Activated gamma-delta T cell treated with anti-CD3 and anti-CD28 coated beads, Interleukin-2, amount 50 U/mL, for 16 hours (primary cell): ENCODE data around the gene ABCA5.

Source experiments
- DNase-seq: peaks from one replicate; pipeline ENCODE4 v3.0.0-alpha.2; 2020; ENCODE audit warnings: low read depth

ABCA5 gene, protein sequence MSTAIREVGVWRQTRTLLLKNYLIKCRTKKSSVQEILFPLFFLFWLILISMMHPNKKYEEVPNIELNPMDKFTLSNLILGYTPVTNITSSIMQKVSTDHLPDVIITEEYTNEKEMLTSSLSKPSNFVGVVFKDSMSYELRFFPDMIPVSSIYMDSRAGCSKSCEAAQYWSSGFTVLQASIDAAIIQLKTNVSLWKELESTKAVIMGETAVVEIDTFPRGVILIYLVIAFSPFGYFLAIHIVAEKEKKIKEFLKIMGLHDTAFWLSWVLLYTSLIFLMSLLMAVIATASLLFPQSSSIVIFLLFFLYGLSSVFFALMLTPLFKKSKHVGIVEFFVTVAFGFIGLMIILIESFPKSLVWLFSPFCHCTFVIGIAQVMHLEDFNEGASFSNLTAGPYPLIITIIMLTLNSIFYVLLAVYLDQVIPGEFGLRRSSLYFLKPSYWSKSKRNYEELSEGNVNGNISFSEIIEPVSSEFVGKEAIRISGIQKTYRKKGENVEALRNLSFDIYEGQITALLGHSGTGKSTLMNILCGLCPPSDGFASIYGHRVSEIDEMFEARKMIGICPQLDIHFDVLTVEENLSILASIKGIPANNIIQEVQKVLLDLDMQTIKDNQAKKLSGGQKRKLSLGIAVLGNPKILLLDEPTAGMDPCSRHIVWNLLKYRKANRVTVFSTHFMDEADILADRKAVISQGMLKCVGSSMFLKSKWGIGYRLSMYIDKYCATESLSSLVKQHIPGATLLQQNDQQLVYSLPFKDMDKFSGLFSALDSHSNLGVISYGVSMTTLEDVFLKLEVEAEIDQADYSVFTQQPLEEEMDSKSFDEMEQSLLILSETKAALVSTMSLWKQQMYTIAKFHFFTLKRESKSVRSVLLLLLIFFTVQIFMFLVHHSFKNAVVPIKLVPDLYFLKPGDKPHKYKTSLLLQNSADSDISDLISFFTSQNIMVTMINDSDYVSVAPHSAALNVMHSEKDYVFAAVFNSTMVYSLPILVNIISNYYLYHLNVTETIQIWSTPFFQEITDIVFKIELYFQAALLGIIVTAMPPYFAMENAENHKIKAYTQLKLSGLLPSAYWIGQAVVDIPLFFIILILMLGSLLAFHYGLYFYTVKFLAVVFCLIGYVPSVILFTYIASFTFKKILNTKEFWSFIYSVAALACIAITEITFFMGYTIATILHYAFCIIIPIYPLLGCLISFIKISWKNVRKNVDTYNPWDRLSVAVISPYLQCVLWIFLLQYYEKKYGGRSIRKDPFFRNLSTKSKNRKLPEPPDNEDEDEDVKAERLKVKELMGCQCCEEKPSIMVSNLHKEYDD (N-terminal part only)

DNA sequence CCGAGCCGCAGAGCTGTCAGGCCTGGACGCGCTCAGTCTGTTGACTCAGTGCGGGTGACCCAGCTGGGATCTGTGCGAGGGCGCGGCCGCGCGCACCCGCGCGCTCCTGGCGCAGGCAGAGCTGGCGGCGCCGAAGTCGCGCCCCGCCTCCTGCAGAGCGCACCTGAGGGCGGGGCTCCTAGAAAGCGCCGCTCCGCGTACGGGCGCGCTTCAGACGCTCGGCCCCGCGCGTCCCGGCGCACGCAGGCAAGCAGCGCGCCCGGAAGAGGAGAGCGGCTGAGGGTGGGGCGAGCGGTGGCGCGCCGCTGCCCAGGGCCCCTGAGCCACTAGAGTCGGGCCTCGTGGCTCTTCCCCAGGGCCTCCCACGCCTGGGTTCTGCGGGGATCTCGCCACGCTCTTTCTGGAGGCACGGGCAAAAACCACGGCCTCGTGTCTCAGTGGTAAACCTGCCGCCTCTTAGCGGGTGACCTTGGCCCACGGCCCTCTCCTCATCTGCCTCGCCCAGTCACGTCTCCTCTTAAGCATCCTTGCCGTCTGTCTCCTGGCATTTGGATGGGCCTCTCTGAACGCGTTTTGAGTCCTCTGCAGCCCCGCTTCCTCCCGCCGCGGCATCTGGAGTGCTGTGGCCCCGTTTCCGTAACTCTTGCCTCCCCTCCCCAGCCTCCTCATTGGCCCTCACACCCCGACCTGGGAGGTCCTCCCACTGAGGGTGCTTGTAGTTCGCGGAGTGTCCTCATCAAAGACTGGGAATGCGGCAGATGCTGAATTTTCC is at the start of gene ABCA5:
TSS of gene ABCA5 (minus strand) at position 74 of the 772 bp plus-strand sequence. CDS start 12,718 bp downstream, outside the sequence.
- peak; percentile 75 for DNase-seq

DNA sequence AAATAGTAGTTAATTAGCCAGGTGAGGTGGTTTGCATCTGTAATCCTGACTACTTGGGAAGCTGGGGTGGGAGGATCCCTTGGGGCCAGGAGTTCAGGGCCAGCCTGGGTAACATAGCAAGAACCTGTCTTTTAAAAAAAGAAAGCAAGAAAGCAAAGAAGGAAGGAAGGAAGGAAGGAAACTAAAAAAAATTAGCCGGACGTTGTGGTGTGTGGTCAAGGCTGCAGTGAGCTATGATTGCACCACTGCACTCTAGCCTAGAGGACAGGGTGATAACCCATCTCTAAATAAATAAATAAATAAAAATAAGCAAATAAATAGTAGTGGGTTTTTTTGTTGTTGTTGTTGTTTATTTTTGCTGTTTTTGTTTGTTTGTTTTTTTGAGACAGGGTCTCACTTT is 48.3 kb upstream of the ABCA5 start:
- no peak for DNase-seq

DNA sequence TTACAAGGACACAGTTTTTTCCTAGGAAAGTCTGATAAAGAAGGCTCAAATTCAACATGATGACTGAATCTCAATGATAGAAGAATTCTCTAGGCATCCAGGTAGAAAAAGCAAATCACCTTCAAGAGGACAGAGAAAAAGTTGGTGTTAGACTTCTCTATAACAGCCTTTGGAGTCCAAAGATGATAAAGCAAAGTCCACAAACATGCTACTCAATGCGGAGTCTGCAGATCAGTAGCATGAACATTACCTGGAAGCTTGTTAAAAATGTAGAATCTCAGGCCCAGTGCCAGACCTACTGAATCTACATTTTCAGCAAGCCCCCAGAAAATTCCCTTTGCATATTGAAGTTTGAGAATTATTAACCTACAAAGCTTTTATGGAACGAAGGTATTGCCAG is 46.1 kb upstream of the ABCA5 start:
- no peak for DNase-seq

DNA sequence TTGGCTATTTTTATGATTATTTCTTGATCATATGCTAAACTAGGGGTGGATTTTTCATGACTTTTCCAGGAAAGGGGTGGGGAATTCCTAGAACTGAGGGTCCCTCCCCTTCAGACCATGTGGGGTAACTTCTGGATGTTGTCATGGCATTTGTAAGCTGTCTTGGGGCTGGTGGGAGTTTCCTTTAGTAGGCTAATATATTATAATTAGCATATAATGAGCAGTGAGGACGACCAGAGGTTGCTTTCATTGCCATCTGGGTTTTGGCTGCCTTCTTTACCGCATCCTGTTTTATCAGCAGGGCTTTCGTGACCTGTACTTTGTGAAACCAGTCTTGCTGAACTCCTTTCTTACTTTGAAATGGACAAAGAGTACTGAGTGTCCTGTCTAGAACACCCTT is 40.4 kb upstream of the ABCA5 start:
- no peak for DNase-seq

DNA sequence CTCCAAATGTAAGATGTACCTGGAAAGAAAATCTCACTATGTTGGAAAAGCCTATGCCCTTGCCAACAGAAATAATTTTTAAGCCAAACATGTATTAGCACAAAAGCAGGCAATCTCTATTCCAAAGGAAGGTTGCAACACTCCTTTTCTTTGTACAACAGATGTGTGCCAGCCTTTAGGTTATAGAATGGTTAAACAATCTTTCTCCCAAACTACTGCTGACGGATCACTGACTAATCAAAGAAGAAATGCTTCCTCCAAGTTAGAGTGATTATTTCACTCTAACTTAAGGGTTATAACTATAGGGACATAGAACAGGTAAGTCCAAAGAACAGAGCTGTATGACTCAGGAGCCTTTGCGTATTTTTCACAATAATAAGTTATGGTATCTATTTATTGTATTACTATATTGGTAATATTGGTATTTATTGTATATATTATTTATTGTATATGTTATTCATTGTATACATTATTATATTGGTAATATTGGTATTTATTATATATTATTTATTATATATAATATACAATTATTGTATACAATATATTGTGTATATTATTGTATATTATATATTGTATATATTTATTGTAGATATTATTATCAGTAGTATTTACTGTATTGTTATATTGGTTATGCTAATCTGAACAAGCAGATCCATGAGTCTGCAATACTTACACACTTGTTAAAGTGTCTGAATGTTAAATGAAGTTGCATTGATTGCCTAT is 36.7 kb upstream of the ABCA5 start:
- no peak for DNase-seq

DNA sequence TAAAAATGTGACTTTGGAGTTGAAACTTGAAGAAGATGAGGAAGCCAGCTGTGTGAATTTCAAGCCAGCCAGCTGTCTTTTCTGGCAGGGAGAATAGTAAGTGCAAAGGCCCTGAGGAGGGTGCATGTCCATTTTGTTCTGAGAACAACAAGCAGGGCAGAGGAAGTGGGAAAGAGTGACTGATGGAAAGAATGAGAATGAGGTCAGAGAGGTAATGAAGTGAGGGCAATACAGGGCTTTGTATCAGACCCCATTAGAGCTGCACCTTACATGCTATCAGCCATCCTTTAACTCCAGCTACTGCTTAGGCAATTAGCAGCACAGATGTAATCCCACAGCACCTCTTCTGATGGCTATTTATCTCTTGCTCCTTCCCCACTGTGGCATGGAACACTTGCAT is 34.2 kb upstream of the ABCA5 start:
- no peak for DNase-seq

DNA sequence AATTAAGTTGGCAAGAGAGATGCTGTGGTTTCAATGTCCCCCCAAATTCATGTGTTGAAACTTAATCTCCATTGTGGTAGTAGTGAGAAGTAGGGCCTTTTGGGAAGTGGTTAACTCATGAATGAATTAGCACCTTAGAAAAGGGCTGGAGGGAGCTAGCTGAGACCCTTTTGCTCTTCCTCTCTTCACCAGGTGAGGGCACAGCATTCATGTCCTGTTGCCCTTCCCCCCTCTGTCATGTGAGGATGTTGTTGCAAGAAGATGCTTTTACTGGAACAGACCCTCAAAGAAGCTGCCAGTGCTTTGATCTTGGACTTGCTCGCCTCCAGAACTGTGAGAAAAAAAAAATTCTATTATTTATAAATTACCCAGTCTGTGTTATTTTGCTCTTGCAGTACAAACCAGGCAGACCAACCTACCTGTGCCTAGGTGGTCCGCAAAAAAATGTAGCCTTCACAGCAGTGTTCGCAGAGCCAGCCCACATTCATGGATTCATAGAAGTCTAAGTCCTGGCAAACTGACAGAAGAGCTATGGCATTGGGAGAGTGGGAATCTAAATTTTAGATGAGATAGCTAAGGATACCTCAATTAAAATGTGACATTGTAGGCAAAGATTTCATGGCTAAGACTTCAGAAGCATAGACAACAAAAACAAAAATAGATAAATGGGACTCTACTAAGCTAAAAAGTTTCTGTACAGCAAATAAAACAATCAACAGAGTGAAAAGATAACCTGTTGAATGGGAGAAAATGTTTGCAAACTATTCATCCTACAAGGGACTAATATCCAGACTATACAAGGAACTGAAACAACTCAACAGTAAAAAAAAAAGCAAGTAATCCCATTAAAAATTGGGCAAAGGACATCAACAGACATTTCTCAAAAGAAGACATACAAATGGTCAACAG is 32.0 kb upstream of the ABCA5 start:
- DNase-seq, result no peak

DNA sequence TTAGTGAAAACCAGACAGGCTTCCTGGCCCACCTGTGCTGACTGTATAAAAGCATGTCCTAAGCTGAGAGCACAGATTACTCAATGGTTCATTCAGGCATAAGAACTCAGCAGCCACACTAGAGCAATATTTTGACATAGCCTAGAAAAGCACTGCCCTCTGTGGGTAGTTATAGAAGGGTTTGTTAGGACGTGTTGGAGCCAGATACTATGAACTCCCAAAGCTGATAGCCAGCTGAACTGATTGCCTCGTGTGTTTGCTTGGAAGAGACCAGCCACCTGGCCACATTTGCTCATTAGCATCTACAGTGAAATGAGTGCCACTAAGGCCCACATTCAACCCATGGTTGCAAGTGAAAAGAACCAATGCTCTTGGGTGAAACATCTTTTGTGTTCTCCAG is 30.8 kb upstream of the ABCA5 start:
- no peak for DNase-seq

DNA sequence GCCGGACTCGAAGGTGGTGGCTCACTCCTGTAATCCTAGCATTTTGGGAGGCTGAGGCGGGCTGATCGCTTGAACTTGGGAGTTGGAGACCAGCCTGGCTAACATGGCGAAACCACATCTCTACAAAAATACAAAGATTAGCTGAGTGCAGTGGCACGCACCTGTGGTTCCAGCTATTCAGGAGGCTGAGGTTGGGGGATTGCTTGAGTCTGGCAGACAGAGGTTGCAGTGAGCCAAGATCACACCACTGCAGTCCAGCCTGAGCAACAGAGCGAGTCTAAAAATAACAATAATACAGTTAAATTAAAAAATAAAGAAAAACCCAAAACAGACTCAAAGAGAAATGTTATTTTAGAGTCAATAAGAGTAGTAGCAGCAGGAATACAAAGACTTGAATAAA is 29.7 kb upstream of the ABCA5 start:
- DNase-seq, result no peak

DNA sequence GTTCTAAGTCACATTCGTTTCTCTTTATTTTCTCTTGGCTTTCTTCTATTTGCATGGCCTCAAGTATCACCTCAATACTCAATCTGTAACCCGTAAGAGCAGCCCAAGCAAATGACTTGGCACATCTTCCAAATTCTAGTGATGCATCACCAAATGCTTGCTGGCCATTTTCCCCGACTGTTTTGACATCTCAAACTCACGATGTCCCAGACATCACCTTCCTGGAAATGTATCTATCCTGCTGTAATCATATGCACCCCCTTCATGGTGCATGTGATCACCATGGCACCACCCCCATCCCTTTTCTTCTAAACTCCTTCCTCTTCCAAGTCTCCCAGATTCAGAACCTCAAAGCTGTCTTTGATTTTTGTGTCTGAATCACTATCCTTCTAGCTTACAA is 24.0 kb upstream of the ABCA5 start:
- DNase-seq, result no peak

DNA sequence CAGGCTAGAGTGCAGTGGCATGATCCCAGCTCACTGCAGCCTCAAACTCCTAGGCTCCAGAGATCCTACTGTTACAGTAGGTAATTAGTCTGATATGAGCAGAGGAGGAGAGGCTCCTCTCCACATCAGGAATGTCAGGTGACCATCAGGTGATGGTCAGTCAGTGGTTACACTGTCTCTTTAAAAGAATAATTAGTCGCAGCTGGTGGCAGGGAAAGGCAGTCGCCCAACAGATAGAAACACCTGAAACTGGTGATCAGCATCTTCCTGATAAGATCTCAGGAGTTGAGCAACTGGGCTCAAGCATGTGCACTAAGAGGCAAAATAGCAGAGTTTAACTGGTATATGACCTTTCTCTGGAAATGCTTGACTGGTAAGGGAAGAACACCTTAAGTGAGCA is 21.5 kb upstream of the ABCA5 start:
- DNase-seq, result no peak

DNA sequence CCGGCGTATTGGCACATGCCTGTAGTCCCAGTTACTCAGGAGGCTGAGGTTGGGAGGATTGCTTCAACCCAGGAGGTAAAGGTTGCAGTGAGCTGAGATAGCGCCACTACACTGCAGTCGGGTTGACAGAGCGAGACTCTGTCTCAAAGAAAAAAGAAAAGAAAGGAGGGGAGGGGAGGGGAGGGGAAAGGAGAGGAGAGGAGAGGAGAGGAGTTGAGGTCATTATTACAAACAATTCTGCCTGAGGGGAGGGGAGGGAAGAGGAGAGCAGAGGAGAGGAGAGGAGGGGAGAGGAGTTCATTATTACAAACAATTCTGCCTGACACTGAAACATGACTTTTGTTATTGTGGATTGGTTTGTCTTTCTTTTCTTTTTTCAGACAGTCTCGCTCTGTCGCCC is 19.8 kb upstream of the ABCA5 start:
- no peak for DNase-seq

DNA sequence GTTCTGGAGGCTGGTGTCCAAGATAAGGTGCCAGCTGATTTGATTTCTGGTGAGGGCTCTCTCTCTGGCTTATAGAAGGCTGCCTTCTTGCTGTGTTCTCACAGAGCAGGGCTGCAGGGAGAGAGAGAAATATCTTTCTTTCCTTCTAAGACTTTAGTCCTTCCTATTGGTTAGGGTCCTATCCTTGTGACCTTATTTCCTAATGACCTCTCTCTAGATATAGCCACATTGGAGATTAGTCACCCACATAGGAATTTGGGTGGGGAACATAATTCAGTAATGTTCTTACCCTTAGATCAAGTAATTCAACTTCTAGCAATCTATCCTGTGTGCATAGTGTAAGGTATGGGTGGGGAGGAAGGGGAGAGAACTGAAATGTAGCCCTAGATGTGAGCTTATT is 18.0 kb upstream of the ABCA5 start:
- DNase-seq, result no peak

DNA sequence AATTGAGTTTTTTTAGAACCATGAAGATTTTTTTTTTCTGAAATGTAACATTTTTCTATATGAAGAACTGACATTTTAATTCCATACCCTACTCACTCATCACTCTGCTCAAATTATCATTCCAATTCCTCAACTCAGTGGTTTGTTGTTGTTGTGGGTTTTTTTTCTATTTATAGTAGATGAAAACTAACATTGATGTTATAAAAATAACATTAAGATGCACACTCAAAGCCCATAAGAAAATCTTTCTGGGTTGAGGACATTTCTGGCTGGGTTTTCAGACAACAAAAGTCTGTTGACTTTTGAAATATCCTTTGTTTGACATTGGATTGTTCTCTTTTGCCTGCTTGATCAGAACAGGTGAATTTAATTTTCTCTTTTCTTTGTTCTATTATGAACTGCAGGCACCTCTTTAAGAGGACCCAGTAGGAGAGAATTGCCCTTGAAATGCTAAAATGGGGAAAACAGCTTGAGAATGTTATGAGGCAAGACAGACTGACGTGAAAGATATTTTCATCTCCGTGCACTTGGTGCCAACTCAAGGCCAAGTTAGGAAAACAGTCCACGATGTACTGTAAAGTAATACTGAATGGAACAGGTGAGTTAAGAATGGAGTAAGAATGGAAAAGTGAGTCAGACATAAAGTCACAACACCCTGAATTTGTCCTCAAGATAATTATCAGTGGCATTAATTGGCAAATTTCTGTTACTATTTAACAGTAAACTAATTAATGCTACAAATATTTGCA is 16.1 kb upstream of the ABCA5 start:
- DNase-seq, result no peak

DNA sequence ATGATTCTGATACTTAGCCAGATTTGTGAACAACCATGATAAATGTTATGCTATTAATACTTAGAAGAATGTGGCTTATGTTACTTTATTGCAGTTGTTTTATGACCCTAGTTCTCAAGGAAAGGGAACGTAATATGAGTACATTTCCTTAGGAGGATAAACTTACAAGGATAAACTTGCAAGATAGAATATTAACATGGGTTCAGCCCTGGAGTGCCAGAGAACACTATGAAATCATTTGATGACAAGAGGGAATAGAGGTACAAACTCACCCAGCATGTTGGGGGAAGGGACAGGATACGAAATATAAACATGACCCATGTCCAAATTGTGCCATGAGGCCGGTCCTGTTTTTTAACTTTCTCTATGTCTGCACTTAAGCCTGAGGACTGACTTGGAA is 13.0 kb upstream of the ABCA5 start:
- DNase-seq, result no peak

DNA sequence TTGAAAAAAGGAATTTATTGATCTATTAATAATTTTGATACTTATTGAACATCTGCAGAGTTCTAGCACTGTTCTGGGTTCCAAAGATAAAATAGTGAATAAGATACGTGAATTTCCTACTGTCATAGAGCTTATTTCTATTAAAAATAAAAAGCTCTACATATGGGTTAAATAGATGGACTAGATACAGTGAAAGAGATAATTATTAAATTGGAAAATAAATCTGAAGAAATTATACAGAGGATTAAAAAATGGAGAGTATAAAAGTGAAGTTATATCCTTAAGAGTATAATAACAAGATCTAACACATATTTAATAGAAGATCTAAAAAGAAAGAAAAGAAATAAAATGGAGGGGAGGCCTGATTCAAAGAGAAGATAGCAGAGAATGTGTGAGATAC is 10.1 kb upstream of the ABCA5 start:
- no peak for DNase-seq

DNA sequence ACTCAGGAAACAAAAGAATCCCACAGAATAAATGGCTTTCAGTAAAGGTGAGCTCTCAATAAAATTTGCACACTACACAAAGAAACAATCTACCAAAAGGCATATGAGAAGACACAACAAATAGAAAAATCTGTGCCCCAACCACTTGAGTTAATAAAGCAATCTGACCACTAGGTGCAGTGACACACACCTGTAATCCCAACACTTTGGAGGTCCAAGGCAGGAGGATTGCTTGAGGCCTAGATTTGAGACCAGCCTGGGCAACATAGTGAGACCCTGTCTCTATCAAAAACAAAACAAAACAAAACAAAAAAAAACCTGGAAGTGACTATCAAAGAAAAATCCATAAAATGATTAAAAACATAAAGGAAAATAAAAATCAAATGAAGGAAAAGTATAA is 9.6 kb upstream of the ABCA5 start:
- DNase-seq, result no peak

DNA sequence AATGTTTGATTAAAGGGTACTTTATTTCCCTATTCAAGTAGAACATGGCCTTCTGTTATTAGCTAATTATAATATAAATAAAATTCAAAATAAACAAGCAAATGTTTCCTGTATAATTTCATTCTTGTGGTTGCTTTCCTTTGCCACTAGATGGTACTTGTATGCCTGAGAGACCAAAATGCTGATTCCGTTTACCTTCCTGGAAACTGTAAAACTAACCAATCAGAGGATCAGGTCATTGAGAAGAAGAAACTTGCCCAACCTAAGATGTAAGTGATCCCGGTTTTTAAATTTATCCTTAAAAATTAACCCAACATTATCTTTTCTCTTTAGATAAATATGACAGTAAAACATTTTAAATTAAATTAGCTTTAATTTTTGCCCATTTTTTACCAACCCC is 8.1 kb upstream of the ABCA5 start:
- no peak for DNase-seq

DNA sequence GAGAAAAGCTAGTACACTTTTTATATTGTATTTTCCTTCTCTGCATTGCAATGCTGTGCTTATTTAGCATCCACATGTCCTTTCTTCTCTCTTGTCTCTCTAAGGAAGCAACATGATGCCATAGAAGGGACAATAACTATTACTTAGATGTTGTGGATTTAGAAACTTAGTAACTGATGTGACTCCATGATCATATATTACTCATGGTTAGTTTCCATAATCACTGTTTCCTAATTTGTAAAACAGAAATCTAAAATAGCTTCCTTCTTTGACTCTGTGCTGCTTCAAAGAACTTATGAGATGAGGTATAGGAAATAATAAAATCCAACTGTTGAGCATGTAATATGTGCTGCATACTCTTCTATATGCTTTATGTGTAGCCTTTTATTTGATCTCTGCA is 6.6 kb upstream of the ABCA5 start:
- DNase-seq, result no peak
